ENCODE data around the gene ARRB1. TPM values are rescaled to one million over a fixed set of nuclear protein-coding genes. Genes with fewer than 3 reads are reported as not detected.
A peak's percentile ranks its signal among the peaks of the same experiment; 100 is the strongest.

The ARRB1 gene
- total RNA-seq, 1 donor from 2014 or later, result 13.2 TPM

DNA sequence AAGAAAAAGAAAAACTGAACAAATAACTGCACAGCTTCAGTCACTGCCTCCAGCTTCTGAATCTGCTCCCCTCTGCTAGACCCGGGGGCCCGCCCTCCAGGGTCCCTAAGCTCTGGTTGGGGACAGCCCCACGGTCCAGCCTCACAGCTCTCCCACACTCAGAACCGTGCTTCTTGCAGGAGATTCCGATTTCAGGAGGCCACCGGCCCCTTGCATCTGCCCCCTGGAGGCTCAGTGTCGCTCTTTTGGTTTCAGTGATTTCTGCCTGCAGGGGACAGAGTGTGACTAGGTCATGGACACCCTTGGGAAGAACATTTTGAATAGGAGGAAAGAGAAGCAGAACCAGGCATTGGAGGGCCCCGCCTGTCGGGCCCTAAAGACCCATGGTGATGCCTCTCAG lies 24.7 kb upstream of the ARRB1 start:
- no peak overlapping the region for H3K4me3 Mint-ChIP-seq (ENCODE audit: unreplicated experiment)
- H3K36me3 Mint-ChIP-seq (ENCODE audit: unreplicated experiment), result no peaks in the 10 kb centered on the region
- DNase-seq (ENCODE audit: extremely low spot score, unreplicated experiment), result no peak
- TF ChIP-seq, protein P1, sequence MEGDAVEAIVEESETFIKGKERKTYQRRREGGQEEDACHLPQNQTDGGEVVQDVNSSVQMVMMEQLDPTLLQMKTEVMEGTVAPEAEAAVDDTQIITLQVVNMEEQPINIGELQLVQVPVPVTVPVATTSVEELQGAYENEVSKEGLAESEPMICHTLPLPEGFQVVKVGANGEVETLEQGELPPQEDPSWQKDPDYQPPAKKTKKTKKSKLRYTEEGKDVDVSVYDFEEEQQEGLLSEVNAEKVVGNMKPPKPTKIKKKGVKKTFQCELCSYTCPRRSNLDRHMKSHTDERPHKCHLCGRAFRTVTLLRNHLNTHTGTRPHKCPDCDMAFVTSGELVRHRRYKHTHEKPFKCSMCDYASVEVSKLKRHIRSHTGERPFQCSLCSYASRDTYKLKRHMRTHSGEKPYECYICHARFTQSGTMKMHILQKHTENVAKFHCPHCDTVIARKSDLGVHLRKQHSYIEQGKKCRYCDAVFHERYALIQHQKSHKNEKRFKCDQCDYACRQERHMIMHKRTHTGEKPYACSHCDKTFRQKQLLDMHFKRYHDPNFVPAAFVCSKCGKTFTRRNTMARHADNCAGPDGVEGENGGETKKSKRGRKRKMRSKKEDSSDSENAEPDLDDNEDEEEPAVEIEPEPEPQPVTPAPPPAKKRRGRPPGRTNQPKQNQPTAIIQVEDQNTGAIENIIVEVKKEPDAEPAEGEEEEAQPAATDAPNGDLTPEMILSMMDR (IDR thresholded peaks at IDR 0.05), result peak; percentile 17
- H3K9me3 Mint-ChIP-seq (ENCODE audit: unreplicated experiment), result no peaks in the 10 kb centered on the region
- no peaks in the 10 kb centered on the region for H3K27me3 Mint-ChIP-seq (ENCODE audit: unreplicated experiment)
- H3K4me1 Mint-ChIP-seq (ENCODE audit: unreplicated experiment), result peaks cover 12% of the 10 kb centered on the region
- no peak overlapping the region for H3K27ac Mint-ChIP-seq (ENCODE audit: unreplicated experiment)

DNA sequence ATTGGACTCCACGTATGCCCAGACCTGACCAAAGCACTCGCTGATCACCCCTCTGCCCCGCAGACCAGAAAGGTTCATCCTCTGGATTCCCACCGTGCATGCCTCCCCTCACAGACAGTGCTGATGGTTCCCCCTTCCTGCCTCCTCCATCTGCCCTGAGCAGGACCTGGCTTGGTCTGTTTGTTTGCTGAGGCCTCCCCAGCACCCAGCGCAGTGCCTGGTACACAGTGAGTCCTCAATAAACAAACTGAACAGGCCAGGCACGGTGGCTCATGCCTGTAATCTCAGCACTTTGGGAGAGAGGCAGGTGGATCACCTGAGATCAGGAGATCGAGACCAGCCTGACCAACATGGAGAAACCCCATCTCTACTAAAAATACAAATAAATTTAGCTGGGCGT lies 24.2 kb upstream of the ARRB1 start:
- Mint-ChIP-seq H3K4me3 (ENCODE audit: unreplicated experiment) (no peak overlapping the region), H3K36me3 (ENCODE audit: unreplicated experiment) (no peaks in the 10 kb centered on the region), H3K27me3 (ENCODE audit: unreplicated experiment) (no peaks in the 10 kb centered on the region), H3K27ac (ENCODE audit: unreplicated experiment) (no peak overlapping the region), H3K9me3 (ENCODE audit: unreplicated experiment) (no peaks in the 10 kb centered on the region), H3K4me1 (ENCODE audit: unreplicated experiment) (peaks cover 10% of the 10 kb centered on the region)
- TF ChIP-seq, protein P1 (IDR thresholded peaks at IDR 0.05), result no peak
- DNase-seq (ENCODE audit: extremely low spot score, unreplicated experiment), result no peak

DNA sequence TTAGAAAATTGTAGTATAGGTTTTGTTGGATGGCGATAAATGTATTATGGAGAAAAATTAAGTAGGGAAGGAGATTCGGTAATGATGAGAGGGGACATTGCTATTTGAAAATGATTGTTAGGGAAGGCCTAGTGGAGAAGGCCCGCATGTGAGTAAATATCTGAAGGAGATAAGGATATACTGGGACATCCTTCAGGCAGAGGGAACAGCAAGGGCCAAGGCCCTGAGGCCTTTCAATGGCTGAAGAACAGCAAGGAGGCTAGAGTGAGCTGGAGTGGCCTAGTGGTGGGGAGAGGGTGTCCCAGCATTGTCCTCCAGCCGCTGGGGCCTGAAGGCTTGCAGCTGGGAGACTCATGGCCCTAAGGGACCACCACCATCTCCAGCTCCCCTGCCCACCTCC lies 23.2 kb upstream of the ARRB1 start:
- H3K27ac Mint-ChIP-seq (ENCODE audit: unreplicated experiment), result no peak overlapping the region
- no peak overlapping the region for H3K4me3 Mint-ChIP-seq (ENCODE audit: unreplicated experiment)
- peaks cover 8% of the 10 kb centered on the region for H3K4me1 Mint-ChIP-seq (ENCODE audit: unreplicated experiment)
- TF ChIP-seq, protein P1 (IDR thresholded peaks at IDR 0.05), result no peak
- DNase-seq (ENCODE audit: extremely low spot score, unreplicated experiment), result no peak
- H3K9me3 Mint-ChIP-seq (ENCODE audit: unreplicated experiment), result no peaks in the 10 kb centered on the region
- H3K27me3 Mint-ChIP-seq (ENCODE audit: unreplicated experiment), result peaks cover 5% of the 10 kb centered on the region
- peaks cover 2% of the 10 kb centered on the region for H3K36me3 Mint-ChIP-seq (ENCODE audit: unreplicated experiment)

DNA sequence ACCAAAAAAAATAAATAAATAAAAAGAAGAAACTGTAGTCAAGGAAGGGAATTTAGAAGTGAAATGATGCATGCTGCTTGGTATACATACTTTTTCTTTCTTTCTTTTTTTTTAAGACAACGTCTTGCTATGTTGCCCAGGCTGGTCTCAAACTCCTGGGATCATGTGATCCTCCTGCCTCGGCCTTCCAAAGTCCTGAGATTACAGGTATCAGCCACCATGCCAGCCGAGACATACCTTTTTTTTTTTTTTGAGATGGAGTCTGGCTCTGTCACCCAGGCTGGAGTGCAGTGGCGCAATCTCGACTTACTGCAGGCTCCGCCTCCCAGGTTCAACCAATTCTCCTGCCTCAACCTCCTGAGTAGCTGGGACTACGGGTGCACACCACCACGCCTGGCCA lies 21.7 kb upstream of the ARRB1 start:
- Mint-ChIP-seq H3K4me3 (ENCODE audit: unreplicated experiment) (no peak overlapping the region), H3K27ac (ENCODE audit: unreplicated experiment) (no peak overlapping the region), H3K36me3 (ENCODE audit: unreplicated experiment) (peaks cover 2% of the 10 kb centered on the region), H3K4me1 (ENCODE audit: unreplicated experiment) (peaks cover 8% of the 10 kb centered on the region), H3K27me3 (ENCODE audit: unreplicated experiment) (peaks cover 5% of the 10 kb centered on the region), H3K9me3 (ENCODE audit: unreplicated experiment) (no peaks in the 10 kb centered on the region)
- TF ChIP-seq, protein P1 (IDR thresholded peaks at IDR 0.05), result no peak
- no peak for DNase-seq (ENCODE audit: extremely low spot score, unreplicated experiment)

DNA sequence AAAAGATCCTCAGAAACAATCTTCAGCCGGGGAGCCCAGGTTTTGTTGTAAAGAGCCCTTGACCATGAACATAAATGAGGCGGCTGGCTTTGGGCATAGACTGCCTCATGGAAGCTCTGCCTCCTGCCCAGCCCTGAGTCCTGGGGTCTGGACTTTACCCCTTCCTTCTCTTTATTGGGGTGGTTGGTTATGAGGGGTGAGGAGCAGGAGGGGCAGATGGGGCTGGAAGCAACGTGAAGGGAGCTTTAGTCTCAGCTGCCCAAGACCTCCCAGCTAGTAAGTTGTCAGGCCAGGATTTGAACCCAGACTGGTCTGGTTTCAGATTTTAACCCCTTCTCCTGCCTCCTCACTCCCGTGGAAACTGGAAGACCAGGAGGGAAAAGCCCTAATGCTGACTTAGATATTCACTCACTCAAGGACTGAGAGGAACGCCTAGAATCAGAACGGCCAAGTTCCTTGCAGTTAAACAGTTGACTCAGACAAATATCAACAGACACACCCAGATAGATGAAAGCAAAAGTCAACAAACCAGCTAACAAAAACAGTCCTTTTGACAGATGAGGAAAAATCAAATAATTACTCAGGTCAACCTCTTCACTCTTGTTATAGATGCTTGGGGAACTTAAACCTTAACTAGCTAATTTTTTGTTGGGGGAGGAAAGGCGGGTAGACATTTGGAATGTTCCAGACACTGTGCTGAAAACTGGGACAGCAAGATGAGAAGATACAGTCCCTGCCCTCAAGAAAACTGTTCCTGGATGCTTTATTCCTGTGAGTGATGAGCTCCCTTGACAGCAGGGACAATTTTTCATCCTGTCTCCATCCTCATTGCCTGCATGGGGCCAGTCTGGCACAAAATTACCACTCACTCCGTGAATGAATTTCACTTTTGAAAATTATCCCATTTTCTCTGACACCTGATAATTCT lies 20.8 kb upstream of the ARRB1 start:
- H3K9me3 Mint-ChIP-seq (ENCODE audit: unreplicated experiment), result no peaks in the 10 kb centered on the region
- no peak overlapping the region for H3K4me3 Mint-ChIP-seq (ENCODE audit: unreplicated experiment)
- H3K27ac Mint-ChIP-seq (ENCODE audit: unreplicated experiment), result no peak overlapping the region
- peaks cover 2% of the 10 kb centered on the region for H3K36me3 Mint-ChIP-seq (ENCODE audit: unreplicated experiment)
- H3K27me3 Mint-ChIP-seq (ENCODE audit: unreplicated experiment), result peaks cover 5% of the 10 kb centered on the region
- DNase-seq (ENCODE audit: extremely low spot score, unreplicated experiment), result no peak
- TF ChIP-seq, protein P1 (IDR thresholded peaks at IDR 0.05), result no peak
- peaks cover 8% of the 10 kb centered on the region for H3K4me1 Mint-ChIP-seq (ENCODE audit: unreplicated experiment)

Measured in osteocyte (in vitro differentiated cells).